Uterus (tissue), 4 donors: ENCODE data around the gene DHRS4L2. TPM values are rescaled to one million over a fixed set of nuclear protein-coding genes. Genes with fewer than 3 reads are reported as not detected.
A peak's percentile ranks its signal among the peaks of the same experiment; 100 is the strongest.
"Not testable (repeated sequence)": the region's sequence is repeated elsewhere in the genome, so short reads cannot be mapped to it uniquely, and the experiment has no call there.

Experiments
- DNase-seq, 2 donors: peaks; one replicate each; pipeline ENCODE4 v3.0.0-alpha.2; 2019 to 2020
- H3K27ac ChIP-seq, 2 donors: fragments of 200-600 bp; sonication (generic); 1 replicate in 1 of 2; 2 replicates in 1 of 2; pipeline ENCODE4 v1.5.1; 2016 to 2018
- H3K27me3 ChIP-seq, 2 donors: fragments of 200-600 bp; sonication (generic); one replicate each; pipeline ENCODE4 v1.5.1; 2018 to 2019; ENCODE audit warnings: control low read depth in 1 of 2
- H3K36me3 ChIP-seq, 2 donors: fragments of 200-600 bp; sonication (generic); one replicate each; pipeline ENCODE4 v1.5.1; 2019; ENCODE audit warnings: control low read depth in 1 of 2
- H3K4me1 ChIP-seq, 2 donors: fragments of 200-600 bp; sonication (generic); one replicate each; pipeline ENCODE4 v1.5.1; 2018 to 2019; ENCODE audit warnings: control low read depth in 1 of 2
- H3K4me3 ChIP-seq, 2 donors: fragments of 200-600 bp; sonication (generic); 1 replicate in 1 of 2; 2 replicates in 1 of 2; pipeline ENCODE4 v1.5.1; 2018 to 2019; ENCODE audit warnings: mild to moderate bottlenecking in 1 of 2
- H3K9me3 ChIP-seq, 2 donors: fragments of 200-600 bp; sonication (generic); one replicate each; pipeline ENCODE4 v1.5.1; 2019; ENCODE audit warnings: control low read depth in 1 of 2
- POLR2A ChIP-seq, 2 donors: fragments of 450-650 bp; IDR thresholded peaks; one replicate each; pipeline ENCODE4 v1.6.1; 2016; ENCODE audit warnings: antibody characterized with exemption in 2 of 2, mild to moderate bottlenecking in 1 of 2, moderate library complexity in 1 of 2
- intact Hi-C: fragments of 100-400 bp; cut with DNase I; formaldehyde crosslinking; loops from one replicate; pipeline ENCODE4 v1.15.1; 2023; ENCODE audit warnings: low total_unique reads
- total RNA-seq, 4 donors: library from RNA; depleted of rRNA in 3 of 4; stranded (reverse); fragments of >200 nt in 3 of 4; gene quantifications; one replicate each; pipeline versions ENCODE4 v1.1.0 to v1.2.4, GENCODE V29; 2014 to 2023
- TF ChIP-seq, protein P1 (sequence below), 4 experiments: fragments of 200-600 bp in 2 of 4; fragments of 450-650 bp in 2 of 4; sonication (generic) in 2 of 4; IDR thresholded peaks; one replicate each; pipeline ENCODE4 v1.5.1; 2016 to 2019; ENCODE audit warnings: antibody characterized with exemption in 4 of 4, mild to moderate bottlenecking in 2 of 4, moderate library complexity in 1 of 4
- donor health status: DM: yes; HTN: yes; CAD: no.

Gene DHRS4L2
- total RNA-seq, 4 donors from 2014 or later, result 0.88 to 17.2 (median 8.6) TPM

DNA sequence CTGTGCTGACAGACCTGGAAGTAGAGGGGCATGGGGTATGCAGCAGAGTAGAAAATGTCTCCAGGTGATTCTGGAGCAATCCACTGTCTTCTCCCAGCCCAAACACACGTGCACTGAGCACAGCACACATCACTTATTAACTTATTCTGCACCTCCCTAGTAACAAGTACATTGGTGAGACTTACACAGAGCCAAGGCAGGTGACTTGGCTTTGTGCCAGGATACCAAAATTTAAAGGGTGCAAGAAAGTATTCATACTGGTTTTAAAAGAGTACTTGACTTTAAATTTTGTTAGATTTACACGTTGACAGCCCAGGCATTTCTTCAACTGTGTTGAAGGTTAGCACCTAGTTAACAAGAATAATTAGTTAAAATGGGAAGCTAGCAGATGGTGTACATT is 52.0 kb downstream of the DHRS4L2 start:
- TF ChIP-seq POLR2A (IDR thresholded peaks at IDR 0.05), result no peak
- TF ChIP-seq, protein P1, sequence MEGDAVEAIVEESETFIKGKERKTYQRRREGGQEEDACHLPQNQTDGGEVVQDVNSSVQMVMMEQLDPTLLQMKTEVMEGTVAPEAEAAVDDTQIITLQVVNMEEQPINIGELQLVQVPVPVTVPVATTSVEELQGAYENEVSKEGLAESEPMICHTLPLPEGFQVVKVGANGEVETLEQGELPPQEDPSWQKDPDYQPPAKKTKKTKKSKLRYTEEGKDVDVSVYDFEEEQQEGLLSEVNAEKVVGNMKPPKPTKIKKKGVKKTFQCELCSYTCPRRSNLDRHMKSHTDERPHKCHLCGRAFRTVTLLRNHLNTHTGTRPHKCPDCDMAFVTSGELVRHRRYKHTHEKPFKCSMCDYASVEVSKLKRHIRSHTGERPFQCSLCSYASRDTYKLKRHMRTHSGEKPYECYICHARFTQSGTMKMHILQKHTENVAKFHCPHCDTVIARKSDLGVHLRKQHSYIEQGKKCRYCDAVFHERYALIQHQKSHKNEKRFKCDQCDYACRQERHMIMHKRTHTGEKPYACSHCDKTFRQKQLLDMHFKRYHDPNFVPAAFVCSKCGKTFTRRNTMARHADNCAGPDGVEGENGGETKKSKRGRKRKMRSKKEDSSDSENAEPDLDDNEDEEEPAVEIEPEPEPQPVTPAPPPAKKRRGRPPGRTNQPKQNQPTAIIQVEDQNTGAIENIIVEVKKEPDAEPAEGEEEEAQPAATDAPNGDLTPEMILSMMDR (IDR thresholded peaks at IDR 0.05), result no peak
- Histone ChIP-seq H3K4me1 (no peaks in the 10 kb centered on the region), H3K27ac (no peak overlapping the region), H3K9me3 (no peaks in the 10 kb centered on the region), H3K36me3 (no peaks in the 10 kb centered on the region), H3K4me3 (no peak overlapping the region), H3K27me3 (no peaks in the 10 kb centered on the region)
- DNase-seq, result no peak
- intact Hi-C loops, result no loop called here

GRCh38 chr14:24042746-24043145 is 54.0 kb downstream of the DHRS4L2 start:
- H3K27ac ChIP-seq, result no peak overlapping the region
- DNase-seq, result no peak
- no peak for TF ChIP-seq POLR2A (IDR thresholded peaks at IDR 0.05)
- TF ChIP-seq, protein P1 (IDR thresholded peaks at IDR 0.05), result no peak
- H3K4me3 ChIP-seq, result no peak overlapping the region
- no peaks in the 10 kb centered on the region for H3K4me1 ChIP-seq
- H3K9me3 ChIP-seq, result no peaks in the 10 kb centered on the region
- intact Hi-C loops, result no loop called here
- H3K36me3 ChIP-seq, result no peaks in the 10 kb centered on the region
- H3K27me3 ChIP-seq, result no peaks in the 10 kb centered on the region

GRCh38 chr14:24049002-24049401 is 60.3 kb downstream of the DHRS4L2 start:
- H3K27me3 ChIP-seq, H3K4me1 ChIP-seq, H3K9me3 ChIP-seq, DNase-seq, H3K36me3 ChIP-seq, H3K27ac ChIP-seq, H3K4me3 ChIP-seq, intact Hi-C loops: not testable (repeated sequence)

DNA sequence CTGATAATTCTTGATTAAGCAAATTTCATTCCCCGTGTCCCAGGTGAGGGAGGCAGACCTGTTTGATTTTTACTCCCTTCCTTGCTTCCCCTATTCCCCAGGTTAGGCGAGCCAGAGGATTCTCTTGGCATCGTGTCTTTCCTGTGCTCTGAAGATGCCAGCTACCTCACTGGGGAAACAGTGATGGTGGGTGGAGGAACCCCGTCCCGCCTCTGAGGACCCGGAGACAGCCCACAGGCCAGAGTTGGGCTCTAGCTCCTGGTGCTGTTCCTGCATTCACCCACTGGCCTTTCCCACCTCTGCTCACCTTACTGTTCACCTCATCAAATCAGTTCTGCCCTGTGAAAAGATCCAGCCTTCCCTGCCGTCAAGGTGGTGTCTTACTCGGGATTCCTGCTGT is 62.0 kb downstream of the DHRS4L2 start:
- H3K4me1 ChIP-seq, DNase-seq, H3K27ac ChIP-seq, H3K36me3 ChIP-seq, intact Hi-C loops, H3K4me3 ChIP-seq, H3K27me3 ChIP-seq, H3K9me3 ChIP-seq: not testable (repeated sequence)

- Histone ChIP-seq H3K27ac (peak overlapping the region; percentile 65 to 74), H3K4me3 (peak overlapping the region; percentile 44 to 56), H3K4me1 (peaks cover 0 to 5% of the 10 kb centered on the region in 2 donors), H3K27me3 (no peaks in the 10 kb centered on the region), H3K9me3 (no peaks in the 10 kb centered on the region), H3K36me3 (no peaks in the 10 kb centered on the region)
- DNase-seq, result no peak
- TF ChIP-seq, protein P1 (IDR thresholded peaks at IDR 0.05), result no peak
- TF ChIP-seq POLR2A (IDR thresholded peaks at IDR 0.05), result no peak
- intact Hi-C loops, result no loop called here
These were observed 62.6 kb downstream of the DHRS4L2 start for GRCh38 chr14:24051176-24051788.

DNA sequence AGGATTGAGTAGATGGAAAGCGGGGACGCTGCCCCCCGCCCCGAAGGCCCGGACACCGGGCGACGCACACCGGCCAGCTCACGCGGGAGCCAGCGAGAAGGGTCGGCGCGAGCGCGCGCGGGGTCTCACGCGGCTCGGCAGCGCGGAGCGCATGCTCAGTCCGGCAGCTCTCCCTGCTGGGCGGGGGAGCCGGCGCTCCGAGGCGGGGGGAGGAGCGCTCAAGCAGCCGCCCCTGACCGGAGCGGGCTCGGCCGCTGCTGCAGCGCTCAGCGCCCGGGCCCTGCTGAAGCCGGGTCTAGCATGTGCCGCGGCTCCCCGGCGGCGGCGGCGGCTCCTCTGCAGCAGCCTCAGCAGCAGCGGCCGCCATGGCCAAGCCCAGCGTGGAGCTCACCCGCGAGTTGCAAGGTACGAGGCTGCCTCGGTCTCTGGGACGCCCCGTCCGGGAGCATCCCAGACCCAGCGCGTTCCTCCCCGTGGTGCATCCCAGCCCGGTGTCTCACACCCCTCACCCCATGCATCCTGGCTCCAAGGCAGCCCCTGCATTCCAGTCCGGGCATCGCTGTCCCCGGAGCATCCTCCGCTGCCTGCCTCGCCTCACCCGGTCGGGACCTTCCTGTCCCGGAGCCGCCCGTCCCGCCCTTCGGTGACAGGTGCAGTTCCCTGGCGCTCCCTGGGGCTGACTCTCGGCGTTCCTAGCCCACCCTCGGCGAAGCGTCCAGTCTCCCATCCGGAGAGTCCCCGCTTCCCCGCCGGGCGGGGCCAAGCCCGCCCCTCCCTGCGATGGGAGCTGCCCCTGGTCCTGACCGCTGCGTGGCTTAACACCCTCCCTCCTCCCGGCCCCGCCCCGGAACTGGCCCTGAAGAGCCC is 63.3 kb downstream of the DHRS4L2 start, which contains the start of gene CARMIL3:
Gene CARMIL3 (plus strand): TSS at position 221 of the 867 bp plus-strand sequence. CDS start 145 bp downstream, at position 366.
- DNase-seq, result peak in 1 of 2 donors; percentile 60
- Histone ChIP-seq H3K27me3 (no peaks in the 10 kb centered on the region), H3K4me3 (peak within 1 kb of the TSS; percentile 44 to 56), H3K27ac (peak within 1 kb of the TSS; percentile 65 to 74), H3K36me3 (no peaks in the 10 kb centered on the region), H3K4me1 (peaks cover 0 to 5% of the 10 kb centered on the region in 2 donors), H3K9me3 (no peaks in the 10 kb centered on the region)
- TF ChIP-seq POLR2A (IDR thresholded peaks at IDR 0.05), result peak in 1 of 2 donors; percentile 32
- TF ChIP-seq, protein P1 (IDR thresholded peaks at IDR 0.05), result peak in 1 of 4 experiments; percentile 3
- intact Hi-C loops, result no loop called here
